Spleen (tissue), 11 donors: Measurements from ENCODE around the gene MYO16. TPM values are rescaled to one million over a fixed set of nuclear protein-coding genes. Genes with fewer than 3 reads are reported as not detected.

Experiments
- DNase-seq: peaks from one replicate; pipeline ENCODE4 v3.0.0-alpha.2; 2020
- H3K27ac ChIP-seq, 8 donors: fragments of 200-600 bp; sonication (generic) in 7 of 8; 1 replicate in 4 of 8; 2 replicates in 4 of 8; pipeline versions ENCODE4 v1.5.0 to v1.8.0; 2016 to 2021; ENCODE audit warnings: inconsistent platforms in 4 of 8, mild to moderate bottlenecking in 4 of 8, moderate library complexity in 1 of 8
- H3K27me3 ChIP-seq, 7 donors: fragments of 200-600 bp; sonication (generic) in 6 of 7; replicated peaks in 1 of 7; 1 replicate in 4 of 7; 2 replicates in 3 of 7; pipeline versions ENCODE4 v1.5.0 to v1.8.0; 2016 to 2021; ENCODE audit warnings: inconsistent platforms in 3 of 7, mild to moderate bottlenecking in 1 of 7
- H3K36me3 ChIP-seq, 6 donors: fragments of 200-600 bp; sonication (generic) in 5 of 6; 1 replicate in 4 of 6; 2 replicates in 2 of 6; pipeline versions ENCODE4 v1.5.0 to v1.8.0; 2016 to 2021; ENCODE audit warnings: inconsistent platforms in 2 of 6
- H3K4me1 ChIP-seq, 6 donors: fragments of 200-600 bp; sonication (generic) in 5 of 6; 1 replicate in 3 of 6; 2 replicates in 3 of 6; pipeline versions ENCODE4 v1.5.0 to v1.8.0; 2016 to 2021; ENCODE audit warnings: inconsistent platforms in 3 of 6
- H3K4me3 ChIP-seq, 8 donors: fragments of 200-600 bp; sonication (generic) in 7 of 8; 1 replicate in 4 of 8; 2 replicates in 4 of 8; pipeline versions ENCODE4 v1.5.0 to v1.8.0; 2016 to 2021; ENCODE audit warnings: inconsistent platforms in 4 of 8, mild to moderate bottlenecking in 4 of 8, moderate library complexity in 2 of 8
- H3K9me3 ChIP-seq, 8 donors: fragments of 200-600 bp; sonication (generic) in 7 of 8; 1 replicate in 4 of 8; 2 replicates in 4 of 8; pipeline versions ENCODE4 v1.5.0 to v1.8.0; 2016 to 2021; ENCODE audit warnings: inconsistent platforms in 4 of 8
- POLR2A ChIP-seq, 3 donors: fragments of 450-650 bp; IDR thresholded peaks; one replicate each; pipeline ENCODE4 v1.5.1; 2017; ENCODE audit warnings: antibody characterized with exemption in 3 of 3, mild to moderate bottlenecking in 1 of 3
- POLR2AphosphoS5 ChIP-seq, 3 donors: sonication (generic); formaldehyde crosslinking; IDR thresholded peaks; one replicate each; pipeline ENCODE4 v1.5.1; 2017; ENCODE audit warnings: antibody characterized with exemption in 3 of 3
- whole genome bisulfite sequencing, 5 donors: extraction: QIAGEN DNeasy Blood & Tissue Kit in 3 of 5; methylation state at CpG; one replicate each; pipeline versions ENCODE4 v1.1.5 to v1.1.7; 2013 to 2018; 5-methylcytosine and 5-hydroxymethylcytosine counted together
- intact Hi-C: fragments of 100-400 bp; cut with DNase I; formaldehyde crosslinking; loops from one replicate; pipeline ENCODE4 v1.15.0; 2023; ENCODE audit warnings: low total_unique reads
- polyA plus RNA-seq, 3 donors: library from polyadenylated mRNA; stranded (reverse); fragments of 200-250 nt; gene quantifications; one replicate each; pipeline ENCODE4 v1.2.1, GENCODE V29; 2013
- total RNA-seq, 7 donors: library from RNA; depleted of rRNA in 3 of 7; stranded (reverse); fragments of >200 nt in 3 of 7; fragmentation: NEBNext Ultra II Directional in 4 of 7; extraction: Animal tissue kit (Norgen Biotek cat#: 25700) in 4 of 7; gene quantifications; one replicate each; pipeline versions ENCODE4 v1.1.0 to v1.2.1, GENCODE V29; 2016 to 2021
- TF ChIP-seq, protein P1 (sequence below), 11 experiments: fragments of 200-600 bp in 7 of 11; fragments of 450-650 bp in 4 of 11; sonication (generic) in 4 of 11; IDR thresholded peaks in 8 of 11; conservative IDR thresholded peaks in 3 of 11; 1 replicate in 7 of 11; 2 replicates in 4 of 11; pipeline versions ENCODE4 v1.4.0 to v1.8.0; 2016 to 2021; ENCODE audit warnings: antibody characterized with exemption in 11 of 11, inconsistent platforms in 4 of 11, mild to moderate bottlenecking in 1 of 11
- donor health status: healthy with polysubstance abuse.
- donor health status: DM: no; HTN: no; CAD: no; lungs with moderate emphysema.
- donor health status: DM: no; HTN: no; CAD: no.
- donor health status: Bipolar disorder and iron deficiency.
- donor health status: healthy.
- donor health status: DM: no; HTN: no; CAD: no.
- donor health status: DM: yes; HTN: yes; CAD: no.

MYO16 gene
- total and polyA plus RNA-seq, 10 donors: 0.03 to 0.51 (median 0.26) TPM; not detected in 1

DNA sequence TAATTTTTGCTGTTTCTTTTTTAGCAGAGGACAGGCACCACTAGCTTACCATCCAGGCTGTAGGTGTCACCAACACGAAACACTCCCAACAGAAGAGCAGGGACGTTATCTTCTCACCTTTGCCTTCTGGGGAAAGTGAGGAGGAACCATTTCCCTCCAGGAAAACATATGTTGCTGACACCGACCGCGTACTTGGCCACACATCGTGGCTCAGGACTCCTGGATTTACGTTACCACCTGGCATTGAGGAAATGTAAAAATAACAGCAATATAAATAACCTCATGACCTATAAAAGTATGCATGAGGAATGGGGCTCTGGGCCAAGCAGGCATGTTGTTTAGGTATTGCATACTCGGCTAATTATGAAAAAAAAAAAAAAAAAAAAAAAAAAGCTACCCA, 525.1 kb downstream of the MYO16 start:
- TF ChIP-seq POLR2AphosphoS5 (IDR thresholded peaks at IDR 0.05): no peak
- TF ChIP-seq, protein P1, sequence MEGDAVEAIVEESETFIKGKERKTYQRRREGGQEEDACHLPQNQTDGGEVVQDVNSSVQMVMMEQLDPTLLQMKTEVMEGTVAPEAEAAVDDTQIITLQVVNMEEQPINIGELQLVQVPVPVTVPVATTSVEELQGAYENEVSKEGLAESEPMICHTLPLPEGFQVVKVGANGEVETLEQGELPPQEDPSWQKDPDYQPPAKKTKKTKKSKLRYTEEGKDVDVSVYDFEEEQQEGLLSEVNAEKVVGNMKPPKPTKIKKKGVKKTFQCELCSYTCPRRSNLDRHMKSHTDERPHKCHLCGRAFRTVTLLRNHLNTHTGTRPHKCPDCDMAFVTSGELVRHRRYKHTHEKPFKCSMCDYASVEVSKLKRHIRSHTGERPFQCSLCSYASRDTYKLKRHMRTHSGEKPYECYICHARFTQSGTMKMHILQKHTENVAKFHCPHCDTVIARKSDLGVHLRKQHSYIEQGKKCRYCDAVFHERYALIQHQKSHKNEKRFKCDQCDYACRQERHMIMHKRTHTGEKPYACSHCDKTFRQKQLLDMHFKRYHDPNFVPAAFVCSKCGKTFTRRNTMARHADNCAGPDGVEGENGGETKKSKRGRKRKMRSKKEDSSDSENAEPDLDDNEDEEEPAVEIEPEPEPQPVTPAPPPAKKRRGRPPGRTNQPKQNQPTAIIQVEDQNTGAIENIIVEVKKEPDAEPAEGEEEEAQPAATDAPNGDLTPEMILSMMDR (IDR thresholded peaks at IDR 0.05 in 8 of 11, conservative IDR thresholded peaks at IDR 0.05 in 3 of 11): no peak
- TF ChIP-seq POLR2A (IDR thresholded peaks at IDR 0.05): no peak
- Histone ChIP-seq H3K4me1 (no peaks in the 10 kb centered on the region), H3K36me3 (no peaks in the 10 kb centered on the region), H3K9me3 (no peaks in the 10 kb centered on the region), H3K27ac (no peak overlapping the region), H3K4me3 (no peak overlapping the region), H3K27me3 (peaks cover 0 to 38% (median 0%) of the 10 kb centered on the region in 7 donors)
- intact Hi-C loops: no loop called here
- no peak for DNase-seq
- WGBS, 5 donors: 15 to 44% (median 27%) methylated on average over 8 of the region's 8 CpGs

GRCh38 chr13:109154966-109155761, 525.8 kb downstream of the MYO16 start:
- Histone ChIP-seq H3K36me3 (no peaks in the 10 kb centered on the region), H3K27me3 (peaks cover 0 to 38% (median 0%) of the 10 kb centered on the region in 7 donors), H3K4me3 (no peak overlapping the region), H3K9me3 (no peaks in the 10 kb centered on the region), H3K27ac (no peak overlapping the region), H3K4me1 (no peaks in the 10 kb centered on the region)
- 79 to 92% (median 86%) methylated on average over 13 of the region's 13 CpGs for WGBS, 5 donors
- no peak for DNase-seq
- TF ChIP-seq, protein P1 (IDR thresholded peaks at IDR 0.05 in 8 of 11, conservative IDR thresholded peaks at IDR 0.05 in 3 of 11): no peak
- TF ChIP-seq POLR2A (IDR thresholded peaks at IDR 0.05): no peak
- no peak for TF ChIP-seq POLR2AphosphoS5 (IDR thresholded peaks at IDR 0.05)
- intact Hi-C loops: no loop called here

GRCh38 chr13:109156181-109156935, 526.9 kb downstream of the MYO16 start:
- no peaks in the 10 kb centered on the region for H3K9me3 ChIP-seq
- no peak overlapping the region for H3K27ac ChIP-seq
- DNase-seq: no peak
- no peak overlapping the region for H3K4me3 ChIP-seq
- peaks cover 0 to 38% (median 0%) of the 10 kb centered on the region in 7 donors for H3K27me3 ChIP-seq
- no peak for TF ChIP-seq POLR2AphosphoS5 (IDR thresholded peaks at IDR 0.05)
- intact Hi-C loops: no loop called here
- H3K36me3 ChIP-seq: no peaks in the 10 kb centered on the region
- WGBS, 5 donors: 66 to 83% (median 82%) methylated on average over 16 of the region's 16 CpGs
- H3K4me1 ChIP-seq: peaks cover 0 to 2% (median 0%) of the 10 kb centered on the region in 6 donors

DNA sequence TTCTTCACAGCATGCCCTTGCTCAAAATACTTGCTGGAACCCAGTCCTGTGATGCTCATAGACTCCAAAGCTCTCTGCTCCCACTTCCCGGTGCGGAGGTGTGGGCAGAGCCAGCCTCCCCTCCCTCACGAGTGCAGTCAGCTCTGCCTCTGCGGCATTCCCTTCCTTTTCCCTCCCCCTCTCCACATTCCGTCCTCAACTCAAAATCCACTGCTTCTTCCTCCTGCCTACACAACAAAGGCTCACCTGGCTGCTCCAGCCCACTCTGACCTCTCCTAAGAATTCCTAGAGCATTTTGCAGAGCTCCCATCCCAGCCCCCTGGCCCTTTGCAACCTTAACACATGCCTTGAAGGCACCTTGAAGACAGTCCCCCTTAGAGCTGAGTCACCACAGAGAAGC, 527.9 kb downstream of the MYO16 start:
- no peaks in the 10 kb centered on the region for H3K9me3 ChIP-seq
- no peaks in the 10 kb centered on the region for H3K36me3 ChIP-seq
- TF ChIP-seq POLR2AphosphoS5 (IDR thresholded peaks at IDR 0.05): no peak
- TF ChIP-seq POLR2A (IDR thresholded peaks at IDR 0.05): no peak
- TF ChIP-seq, protein P1 (IDR thresholded peaks at IDR 0.05 in 8 of 11, conservative IDR thresholded peaks at IDR 0.05 in 3 of 11): no peak
- intact Hi-C loops: no loop called here
- DNase-seq: no peak
- H3K4me3 ChIP-seq: no peak overlapping the region
- no peak overlapping the region for H3K27ac ChIP-seq
- peaks cover 0 to 11% (median 4%) of the 10 kb centered on the region in 6 donors for H3K4me1 ChIP-seq
- 76 to 80% (median 77%) methylated on average over 5 of the region's 5 CpGs for WGBS, 5 donors
- peaks cover 0 to 38% (median 0%) of the 10 kb centered on the region in 7 donors for H3K27me3 ChIP-seq
